ENCODE results near the gene ATF7. TPM values are rescaled to one million over a fixed set of nuclear protein-coding genes. Genes with fewer than 3 reads are reported as not detected.

The ATF7 gene
- total RNA-seq, 2 donors from 2014 or later = 37.9 to 46.7 TPM

DNA sequence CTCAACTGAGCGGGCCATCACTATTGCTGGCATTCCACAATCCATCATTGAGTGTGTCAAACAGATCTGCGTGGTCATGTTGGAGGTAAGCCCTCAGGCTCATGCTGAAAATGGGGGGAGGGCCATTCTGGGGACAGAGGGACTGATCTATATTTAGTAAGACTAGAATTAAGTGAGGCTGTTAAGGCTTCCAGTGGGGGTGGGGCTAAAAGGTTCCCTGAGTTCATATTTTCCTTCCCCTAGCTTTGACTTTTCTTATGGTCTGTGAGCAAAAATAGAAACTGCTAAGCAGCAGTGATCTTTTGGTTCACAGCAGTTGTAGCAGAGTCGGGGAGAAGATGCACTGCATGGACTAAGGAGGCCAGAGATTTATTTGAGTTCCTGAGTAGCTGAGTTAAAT is 165.1 kb downstream of the ATF7 start:
- no peak overlapping the region for H3K4me3 ChIP-seq
- H3K27ac ChIP-seq = no peak overlapping the region
- intact Hi-C loops (cut with DNase I) = no loop called here
- no peak for DNase-seq (ENCODE audit: low spot score)
- no peaks in the 10 kb centered on the region for H3K9me3 ChIP-seq
- WGBS = 80% methylated on average over 3 of the region's 3 CpGs
- H3K27me3 ChIP-seq (replicated peaks; ENCODE audit: insufficient read depth) = no peaks in the 10 kb centered on the region
- no peak for TF ChIP-seq POLR2A (IDR thresholded peaks at IDR 0.05)
- TF ChIP-seq, protein P1, sequence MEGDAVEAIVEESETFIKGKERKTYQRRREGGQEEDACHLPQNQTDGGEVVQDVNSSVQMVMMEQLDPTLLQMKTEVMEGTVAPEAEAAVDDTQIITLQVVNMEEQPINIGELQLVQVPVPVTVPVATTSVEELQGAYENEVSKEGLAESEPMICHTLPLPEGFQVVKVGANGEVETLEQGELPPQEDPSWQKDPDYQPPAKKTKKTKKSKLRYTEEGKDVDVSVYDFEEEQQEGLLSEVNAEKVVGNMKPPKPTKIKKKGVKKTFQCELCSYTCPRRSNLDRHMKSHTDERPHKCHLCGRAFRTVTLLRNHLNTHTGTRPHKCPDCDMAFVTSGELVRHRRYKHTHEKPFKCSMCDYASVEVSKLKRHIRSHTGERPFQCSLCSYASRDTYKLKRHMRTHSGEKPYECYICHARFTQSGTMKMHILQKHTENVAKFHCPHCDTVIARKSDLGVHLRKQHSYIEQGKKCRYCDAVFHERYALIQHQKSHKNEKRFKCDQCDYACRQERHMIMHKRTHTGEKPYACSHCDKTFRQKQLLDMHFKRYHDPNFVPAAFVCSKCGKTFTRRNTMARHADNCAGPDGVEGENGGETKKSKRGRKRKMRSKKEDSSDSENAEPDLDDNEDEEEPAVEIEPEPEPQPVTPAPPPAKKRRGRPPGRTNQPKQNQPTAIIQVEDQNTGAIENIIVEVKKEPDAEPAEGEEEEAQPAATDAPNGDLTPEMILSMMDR (IDR thresholded peaks at IDR 0.05) = no peak
- peaks cover 33 to 81% of the 10 kb centered on the region in 2 donors for H3K36me3 ChIP-seq
- peaks cover 3% of the 10 kb centered on the region for H3K4me1 ChIP-seq (replicated peaks)

DNA sequence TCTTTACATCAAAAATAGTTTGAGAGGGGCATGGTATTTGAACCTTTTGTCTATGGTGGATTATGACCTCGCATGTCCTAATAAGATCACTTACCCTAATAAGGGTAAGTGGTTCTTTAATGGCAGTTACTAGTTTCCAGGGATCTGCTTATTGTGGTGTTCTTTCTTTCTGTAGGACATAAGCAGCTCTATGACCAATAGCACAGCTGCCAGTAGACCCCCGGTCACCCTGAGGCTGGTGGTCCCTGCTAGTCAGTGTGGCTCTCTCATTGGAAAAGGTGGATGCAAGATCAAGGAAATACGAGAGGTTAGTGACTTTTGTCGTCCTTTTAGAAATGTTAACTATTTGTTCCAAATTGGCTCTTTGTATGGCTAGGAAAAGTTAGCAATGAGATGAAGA is 167.1 kb downstream of the ATF7 start:
- peaks cover 28 to 82% of the 10 kb centered on the region in 2 donors for H3K36me3 ChIP-seq
- H3K9me3 ChIP-seq = no peaks in the 10 kb centered on the region
- peaks cover 3% of the 10 kb centered on the region for H3K4me1 ChIP-seq (replicated peaks)
- intact Hi-C loops (cut with DNase I) = no loop called here
- H3K4me3 ChIP-seq = no peak overlapping the region
- H3K27ac ChIP-seq = no peak overlapping the region
- no peaks in the 10 kb centered on the region for H3K27me3 ChIP-seq (replicated peaks; ENCODE audit: insufficient read depth)
- DNase-seq (ENCODE audit: low spot score) = no peak
- WGBS = 69% methylated on average over 4 of the region's 4 CpGs
- TF ChIP-seq, protein P1 (IDR thresholded peaks at IDR 0.05) = no peak
- TF ChIP-seq POLR2A (IDR thresholded peaks at IDR 0.05) = no peak

Small RNA genes lying within 50 kb of the gene (small RNA-seq; reads per million reads assigned to genes)
- gene AC023509.3 = 0 reads per million in 2 donors

Other genes with a start within 250 kb of the ATF7 start
- gene SP1, start 246.2 kb downstream of the ATF7 start, total RNA-seq = 10 to 100 TPM; 60.1 to 84.5 TPM
- 10 to 100 TPM in 1 of 2 donors, not detected in 1; 44.5 TPM for gene AMHR2, start 202.5 kb downstream of the ATF7 start, total RNA-seq
- 100 to 1,000 TPM in 1 of 2 donors, 10 to 100 TPM in 1; 98.8 to 104 TPM for gene PRR13, start 184.6 kb downstream of the ATF7 start, total RNA-seq
- 100 to 1,000 TPM; 322 to 534 TPM for gene PCBP2, start 174.3 kb downstream of the ATF7 start, total RNA-seq
- 10 to 100 TPM in 1 of 2 donors, 1 to 10 TPM in 1; 4.3 to 30.9 TPM for gene MAP3K12, start 126.9 kb downstream of the ATF7 start, total RNA-seq
- gene TARBP2, start 125.1 kb downstream of the ATF7 start, total RNA-seq = 10 to 100 TPM; 23.4 to 45.7 TPM
- gene NPFF, start 118.9 kb downstream of the ATF7 start, total RNA-seq = not detected
- 100 to 1,000 TPM; 419 to 728 TPM for gene ATP5MC2, start 49.7 kb upstream of the ATF7 start, total RNA-seq
- 100 to 1,000 TPM; 108 to 194 TPM for gene CALCOCO1, start 101.1 kb upstream of the ATF7 start, total RNA-seq
- not detected for gene CISTR, start 125.6 kb upstream of the ATF7 start, total RNA-seq